ENCODE data around the gene MSI2.

DNA sequence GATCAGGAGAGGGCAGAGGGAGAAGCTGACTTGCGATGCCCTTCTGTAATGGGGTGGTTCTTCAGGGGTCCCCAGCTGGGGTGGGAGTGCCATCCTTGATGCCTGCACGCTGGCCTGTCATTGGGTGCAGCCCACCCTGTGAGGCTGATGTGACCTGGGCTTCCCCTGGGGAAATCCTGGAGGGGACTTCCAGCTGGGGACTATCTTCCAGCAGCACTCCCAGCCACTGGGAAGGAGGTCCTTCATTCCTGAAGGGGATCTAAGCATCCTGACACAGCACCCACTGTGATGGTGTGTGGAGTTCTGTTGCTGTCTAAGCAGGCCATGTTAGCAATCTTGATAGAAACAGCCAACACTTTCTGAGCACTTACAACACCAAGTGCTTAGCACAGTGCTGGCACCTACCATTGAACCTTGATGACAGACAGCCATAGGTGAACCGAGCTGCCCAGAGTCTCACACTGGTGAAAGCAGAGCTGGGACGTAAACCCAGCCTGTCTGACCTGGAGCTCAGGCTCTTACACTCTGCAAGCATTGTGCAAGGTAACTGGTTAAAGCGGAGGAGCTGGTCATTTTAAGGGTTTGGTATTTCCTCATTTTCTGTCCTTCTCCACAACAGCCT is 277.5 kb downstream of the MSI2 start:
- TF ChIP-seq, protein P1, sequence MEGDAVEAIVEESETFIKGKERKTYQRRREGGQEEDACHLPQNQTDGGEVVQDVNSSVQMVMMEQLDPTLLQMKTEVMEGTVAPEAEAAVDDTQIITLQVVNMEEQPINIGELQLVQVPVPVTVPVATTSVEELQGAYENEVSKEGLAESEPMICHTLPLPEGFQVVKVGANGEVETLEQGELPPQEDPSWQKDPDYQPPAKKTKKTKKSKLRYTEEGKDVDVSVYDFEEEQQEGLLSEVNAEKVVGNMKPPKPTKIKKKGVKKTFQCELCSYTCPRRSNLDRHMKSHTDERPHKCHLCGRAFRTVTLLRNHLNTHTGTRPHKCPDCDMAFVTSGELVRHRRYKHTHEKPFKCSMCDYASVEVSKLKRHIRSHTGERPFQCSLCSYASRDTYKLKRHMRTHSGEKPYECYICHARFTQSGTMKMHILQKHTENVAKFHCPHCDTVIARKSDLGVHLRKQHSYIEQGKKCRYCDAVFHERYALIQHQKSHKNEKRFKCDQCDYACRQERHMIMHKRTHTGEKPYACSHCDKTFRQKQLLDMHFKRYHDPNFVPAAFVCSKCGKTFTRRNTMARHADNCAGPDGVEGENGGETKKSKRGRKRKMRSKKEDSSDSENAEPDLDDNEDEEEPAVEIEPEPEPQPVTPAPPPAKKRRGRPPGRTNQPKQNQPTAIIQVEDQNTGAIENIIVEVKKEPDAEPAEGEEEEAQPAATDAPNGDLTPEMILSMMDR (IDR thresholded peaks at IDR 0.05), result no peak
- TF ChIP-seq POLR2A (IDR thresholded peaks at IDR 0.05), result no peak
- TF ChIP-seq POLR2AphosphoS5 (IDR thresholded peaks at IDR 0.05), result no peak
